Transverse colon (tissue), 4 donors: Measurements from ENCODE around the gene TMEM95. TPM values are rescaled to one million over a fixed set of nuclear protein-coding genes. Genes with fewer than 3 reads are reported as not detected.
A peak's percentile ranks its signal among the peaks of the same experiment; 100 is the strongest.
"Not testable (repeated sequence)": the region's sequence is repeated elsewhere in the genome, so short reads cannot be mapped to it uniquely, and the experiment has no call there.

ENCODE experiments used
- DNase-seq: peaks from one replicate; pipeline ENCODE4 v3.0.0-alpha.2; 2019
- H3K27ac ChIP-seq, 4 donors: fragments of 200-600 bp; sonication (generic); 2 replicates each; pipeline ENCODE4 v1.5.1; 2016 to 2018; ENCODE audit warnings: inconsistent platforms in 4 of 4
- H3K27me3 ChIP-seq: fragments of 200-600 bp; sonication (generic); 2 replicates; pipeline ENCODE4 v1.5.1; 2017; ENCODE audit warnings: inconsistent platforms
- H3K36me3 ChIP-seq, 4 donors: fragments of 200-600 bp; sonication (generic); 2 replicates each; pipeline ENCODE4 v1.5.1; 2017 to 2019; ENCODE audit warnings: inconsistent platforms in 4 of 4
- H3K4me1 ChIP-seq, 4 donors: fragments of 200-600 bp; sonication (generic); 2 replicates each; pipeline ENCODE4 v1.5.1; 2017 to 2020; ENCODE audit warnings: inconsistent platforms in 4 of 4
- H3K4me3 ChIP-seq, 4 donors: fragments of 200-600 bp; sonication (generic); 1 replicate in 1 of 4; 2 replicates in 3 of 4; pipeline versions ENCODE4 v1.5.1 to v1.6.1; 2017 to 2019; ENCODE audit warnings: inconsistent platforms in 4 of 4
- H3K9me3 ChIP-seq, 2 donors: fragments of 200-600 bp; sonication (generic); 2 replicates each; pipeline ENCODE4 v1.5.1; 2017 to 2019; ENCODE audit warnings: inconsistent platforms in 2 of 2
- CTCF ChIP-seq, 5 experiments: fragments of 200-600 bp in 3 of 5; fragments of 450-650 bp in 2 of 5; sonication (generic) in 3 of 5; IDR thresholded peaks; 1 replicate in 2 of 5; 2 replicates in 3 of 5; pipeline ENCODE4 v1.5.1; 2016 to 2017; ENCODE audit warnings: antibody characterized with exemption in 5 of 5, inconsistent platforms in 3 of 5, mild to moderate bottlenecking in 2 of 5, moderate library complexity in 1 of 5
- EP300 ChIP-seq: sonication (generic); formaldehyde crosslinking; IDR thresholded peaks from one replicate; pipeline ENCODE4 v1.6.1; 2017; ENCODE audit warnings: antibody characterized with exemption, low read depth
- POLR2A ChIP-seq: fragments of 450-650 bp; IDR thresholded peaks from one replicate; pipeline ENCODE4 v1.6.1; 2016; ENCODE audit warnings: antibody characterized with exemption, mild to moderate bottlenecking, moderate library complexity
- POLR2AphosphoS5 ChIP-seq, 3 donors: sonication (generic); formaldehyde crosslinking; IDR thresholded peaks; one replicate each; pipeline ENCODE4 v1.6.1; 2016; ENCODE audit warnings: antibody characterized with exemption in 3 of 3
- WGBS, 2 donors: methylation state at CpG; one replicate each; pipeline ENCODE4 v1.1.5; 2018; ENCODE audit warnings: low coverage in 1 of 2; 5-methylcytosine and 5-hydroxymethylcytosine counted together
- in situ Hi-C, 4 donors: fragments of 200-750 bp; cut with MboI; loops; one replicate each; pipeline versions ENCODE4 v1.15.0 to v1.15.1; 2017; ENCODE audit warnings: low sequenced_read_pairs in 3 of 4, low pct_ligation_motif_present in 1 of 4, low pct_unique_long_range_greater_than_20kb in 1 of 4
- intact Hi-C: fragments of 100-400 bp; cut with DNase I; formaldehyde crosslinking; loops from one replicate; pipeline ENCODE4 v1.15.1; 2023; ENCODE audit warnings: low total_unique reads
- total RNA-seq, 4 donors: library from RNA; depleted of rRNA; stranded (reverse); fragments of >200 nt; gene quantifications; one replicate each; pipeline ENCODE4 v1.1.0, GENCODE V29; 2016

TMEM95 gene
- total RNA-seq, 4 donors from 2014 or later: not detected

- 0 to 59% methylated on average over 1 to 7 of the region's 7 CpGs for WGBS, 2 donors
- Histone ChIP-seq H3K9me3 (no peaks in the 10 kb centered on the region), H3K27ac (peak overlapping the region in 1 of 4 donors; percentile 17), H3K4me1 (peaks cover 7 to 21% (median 14%) of the 10 kb centered on the region in 4 donors), H3K36me3 (no peaks in the 10 kb centered on the region), H3K4me3 (no peak overlapping the region), H3K27me3 (peaks cover 4% of the 10 kb centered on the region)
- in situ Hi-C loops (loop anchor here in 1 of 4 donors (25.0 kb wide), 1 partner anchor 295 kb away; the partner anchor contains the start of genes SLC16A11 and SLC16A13), intact Hi-C loops (no loop called here)
- DNase-seq: no peak
- no peak for TF ChIP-seq POLR2A
- no peak for TF ChIP-seq EP300
Observed at GRCh38 chr17:7332111-7332510, 22.8 kb upstream of the TMEM95 start.

- H3K9me3 ChIP-seq, H3K4me3 ChIP-seq, DNase-seq, H3K36me3 ChIP-seq, H3K27me3 ChIP-seq, intact Hi-C loops: not testable (repeated sequence)
- Histone ChIP-seq H3K27ac (peak overlapping the region in 1 of 4 donors; percentile 17), H3K4me1 (peaks cover 7 to 20% (median 14%) of the 10 kb centered on the region in 4 donors)
- in situ Hi-C loops: loop anchor here in 1 of 4 donors (25.0 kb wide), 1 partner anchor 295 kb away; the partner anchor contains the start of genes SLC16A11 and SLC16A13
- WGBS, 2 donors: 46 to 61% methylated on average over 5 to 13 of the region's 14 CpGs
Observed at GRCh38 chr17:7332600-7333069, 22.3 kb upstream of the TMEM95 start.

GRCh38 chr17:7334938-7335538 is 19.9 kb upstream of the TMEM95 start:
- no peak overlapping the region for H3K4me3 ChIP-seq
- no peaks in the 10 kb centered on the region for H3K36me3 ChIP-seq
- intact Hi-C loops: no loop called here
- 63% methylated on average over 3 of the region's 3 CpGs; no CpG with 5 or more reads in 1 of the 2 donors for WGBS, 2 donors
- peaks cover 4 to 8% (median 7%) of the 10 kb centered on the region in 4 donors for H3K4me1 ChIP-seq
- no peak overlapping the region for H3K27ac ChIP-seq
- no peak for DNase-seq
- in situ Hi-C loops: loop anchor here in 1 of 4 donors (25.0 kb wide), 1 partner anchor 298 kb away; the partner anchor contains the start of genes SLC16A11 and SLC16A13
- no peaks in the 10 kb centered on the region for H3K9me3 ChIP-seq
- H3K27me3 ChIP-seq: peaks cover 4% of the 10 kb centered on the region
- TF ChIP-seq POLR2A (no peak), POLR2AphosphoS5 (IDR thresholded peaks at IDR 0.05) (no peak), CTCF (IDR thresholded peaks at IDR 0.05) (no peak), EP300 (no peak)

- intact Hi-C loops, H3K4me3 ChIP-seq, H3K36me3 ChIP-seq, DNase-seq, H3K27me3 ChIP-seq, H3K9me3 ChIP-seq, H3K4me1 ChIP-seq: not testable (repeated sequence)
- in situ Hi-C loops: loop anchor here in 1 of 4 donors (25.0 kb wide), 1 partner anchor 298 kb away; the partner anchor contains the start of genes SLC16A11 and SLC16A13
- WGBS, 2 donors: 72 to 76% methylated on average over 5 to 13 of the region's 13 CpGs
- peak overlapping the region in 3 of 4 donors; percentile 65 to 77 (median 69) for H3K27ac ChIP-seq
Observed at GRCh38 chr17:7335765-7336164, 19.2 kb upstream of the TMEM95 start.

- intact Hi-C loops: no loop called here
- Histone ChIP-seq H3K27me3 (peaks cover 12% of the 10 kb centered on the region), H3K9me3 (no peaks in the 10 kb centered on the region), H3K4me3 (peak within 1 kb of the TSS in 3 of 4 donors; percentile 13 to 38 (median 23)), H3K4me1 (no peaks in the 10 kb centered on the region), H3K36me3 (no peaks in the 10 kb centered on the region), H3K27ac (peak within 1 kb of the TSS; percentile 57 to 77 (median 67))
- peak; percentile 81 for DNase-seq
- in situ Hi-C loops: loop anchor here in 1 of 4 donors (25.0 kb wide), 1 partner anchor 299 kb away; the partner anchor contains the start of genes SLC16A11 and SLC16A13
- 34 to 81% methylated on average over 2 to 16 of the region's 17 CpGs for WGBS, 2 donors
- TF ChIP-seq POLR2A (no peak), CTCF (IDR thresholded peaks at IDR 0.05) (no peak), POLR2AphosphoS5 (IDR thresholded peaks at IDR 0.05) (no peak), EP300 (no peak)
Observed at GRCh38 chr17:7336240-7337175, 18.4 kb upstream of the TMEM95 start, which contains the start of gene ACAP1. ACAP1 (plus strand) TSS chr17:7336529; CDS start chr17:7336735, 206 bp downstream.

GRCh38 chr17:7337600-7337999 is 17.4 kb upstream of the TMEM95 start:
- H3K4me1 ChIP-seq, intact Hi-C loops, H3K9me3 ChIP-seq, DNase-seq, H3K36me3 ChIP-seq: not testable (repeated sequence)
- Histone ChIP-seq H3K27me3 (peaks cover 17% of the 10 kb centered on the region), H3K4me3 (peak overlapping the region in 1 of 4 donors; percentile 38), H3K27ac (peak overlapping the region in 2 of 4 donors; percentile 57 to 77)
- 58 to 60% methylated on average over 3 to 7 of the region's 7 CpGs for WGBS, 2 donors
- in situ Hi-C loops: loop anchor here in 1 of 4 donors (25.0 kb wide), 1 partner anchor 300 kb away; the partner anchor contains the start of genes SLC16A11 and SLC16A13
